DND-41 (cell line): ENCODE results near the gene SLC16A10.

Experiments used
- EZH2 ChIP-seq: IDR thresholded peaks from 3 replicates; pipeline ENCODE4 v1.6.1; 2012; ENCODE audit warnings: borderline replicate concordance, low read depth, mild to moderate bottlenecking, moderate library complexity, low read length, inconsistent platforms; ENCODE audit not compliant: severe bottlenecking
- TF ChIP-seq, protein P1 (sequence below): IDR thresholded peaks from 2 replicates; pipeline ENCODE4 v1.5.1; 2012; ENCODE audit warnings: borderline replicate concordance, low read length, moderate library complexity, mild to moderate bottlenecking; ENCODE audit not compliant: poor library complexity, severe bottlenecking; ENCODE audit errors: extremely low read depth

- TF ChIP-seq, protein P1, sequence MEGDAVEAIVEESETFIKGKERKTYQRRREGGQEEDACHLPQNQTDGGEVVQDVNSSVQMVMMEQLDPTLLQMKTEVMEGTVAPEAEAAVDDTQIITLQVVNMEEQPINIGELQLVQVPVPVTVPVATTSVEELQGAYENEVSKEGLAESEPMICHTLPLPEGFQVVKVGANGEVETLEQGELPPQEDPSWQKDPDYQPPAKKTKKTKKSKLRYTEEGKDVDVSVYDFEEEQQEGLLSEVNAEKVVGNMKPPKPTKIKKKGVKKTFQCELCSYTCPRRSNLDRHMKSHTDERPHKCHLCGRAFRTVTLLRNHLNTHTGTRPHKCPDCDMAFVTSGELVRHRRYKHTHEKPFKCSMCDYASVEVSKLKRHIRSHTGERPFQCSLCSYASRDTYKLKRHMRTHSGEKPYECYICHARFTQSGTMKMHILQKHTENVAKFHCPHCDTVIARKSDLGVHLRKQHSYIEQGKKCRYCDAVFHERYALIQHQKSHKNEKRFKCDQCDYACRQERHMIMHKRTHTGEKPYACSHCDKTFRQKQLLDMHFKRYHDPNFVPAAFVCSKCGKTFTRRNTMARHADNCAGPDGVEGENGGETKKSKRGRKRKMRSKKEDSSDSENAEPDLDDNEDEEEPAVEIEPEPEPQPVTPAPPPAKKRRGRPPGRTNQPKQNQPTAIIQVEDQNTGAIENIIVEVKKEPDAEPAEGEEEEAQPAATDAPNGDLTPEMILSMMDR: no peak
- no peak for TF ChIP-seq EZH2
Observed at GRCh38 chr6:111173341-111173740, 86.0 kb downstream of the SLC16A10 start.
